Neural crest cell (in vitro differentiated cells): ENCODE results near the gene PRDM16. TPM values are rescaled to one million over a fixed set of nuclear protein-coding genes. Genes with fewer than 3 reads are reported as not detected.
A peak's percentile ranks its signal among the peaks of the same experiment; 100 is the strongest.

Source experiments
- DNase-seq: peaks from one replicate; pipeline ENCODE4 v3.0.0; 2021; ENCODE audit warnings: low read depth, mixed read lengths, low spot score
- H3K27ac Mint-ChIP-seq: one replicate; pipeline ENCODE4 v1.8.0; 2021; ENCODE audit warnings: mild to moderate bottlenecking, mixed read lengths; ENCODE audit not compliant: unreplicated experiment
- H3K27me3 Mint-ChIP-seq: 2 replicates; pipeline ENCODE4 v1.8.0; 2021; ENCODE audit warnings: low read depth, mild to moderate bottlenecking, mixed read lengths
- H3K36me3 Mint-ChIP-seq: 2 replicates; pipeline ENCODE4 v1.8.0; 2021; ENCODE audit warnings: low read depth, mild to moderate bottlenecking, mixed read lengths
- H3K4me1 Mint-ChIP-seq: 2 replicates; pipeline ENCODE4 v1.8.0; 2021; ENCODE audit warnings: mixed read lengths
- H3K4me3 Mint-ChIP-seq: one replicate; pipeline ENCODE4 v1.8.0; 2021; ENCODE audit warnings: mild to moderate bottlenecking, mixed read lengths
- H3K9me3 Mint-ChIP-seq: 2 replicates; pipeline ENCODE4 v1.8.0; 2021; ENCODE audit warnings: mixed read lengths
- CTCF ChIP-seq: fragments of 200-600 bp; sonication (generic); conservative IDR thresholded peaks from 2 replicates; pipeline ENCODE4 v1.5.0; 2021; ENCODE audit warnings: antibody characterized with exemption, mild to moderate bottlenecking
- total RNA-seq: library from RNA; stranded (reverse); gene quantifications from 2 replicates; pipeline ENCODE4 v1.2.1, GENCODE V29; 2021

PRDM16 gene
- total RNA-seq, 1 donor from 2014 or later, result 11.7 TPM

- TF ChIP-seq CTCF, result no peak
- Mint-ChIP-seq H3K4me1 (peaks cover 31% of the 10 kb centered on the region), H3K27me3 (peaks cover 72% of the 10 kb centered on the region), H3K36me3 (peaks cover 3% of the 10 kb centered on the region), H3K27ac (no peak overlapping the region), H3K4me3 (no peak overlapping the region), H3K9me3 (no peaks in the 10 kb centered on the region)
- DNase-seq, result no peak
These were observed 175.3 kb downstream of the PRDM16 start for GRCh38 chr1:3244025-3244926.

GRCh38 chr1:3244927-3245315, 175.9 kb downstream of the PRDM16 start:
- H3K27me3 Mint-ChIP-seq, result peaks cover 74% of the 10 kb centered on the region
- no peak overlapping the region for H3K27ac Mint-ChIP-seq
- no peak for TF ChIP-seq CTCF
- no peak for DNase-seq
- no peaks in the 10 kb centered on the region for H3K9me3 Mint-ChIP-seq
- H3K4me1 Mint-ChIP-seq, result peaks cover 37% of the 10 kb centered on the region
- H3K4me3 Mint-ChIP-seq, result no peak overlapping the region
- peaks cover 3% of the 10 kb centered on the region for H3K36me3 Mint-ChIP-seq

GRCh38 chr1:3245344-3245743, 176.3 kb downstream of the PRDM16 start:
- H3K36me3 Mint-ChIP-seq, result peaks cover 3% of the 10 kb centered on the region
- no peak for DNase-seq
- TF ChIP-seq CTCF, result no peak
- H3K4me1 Mint-ChIP-seq, result peaks cover 38% of the 10 kb centered on the region
- no peak overlapping the region for H3K27ac Mint-ChIP-seq
- no peak overlapping the region for H3K4me3 Mint-ChIP-seq
- peaks cover 70% of the 10 kb centered on the region for H3K27me3 Mint-ChIP-seq
- H3K9me3 Mint-ChIP-seq, result no peaks in the 10 kb centered on the region

GRCh38 chr1:3245768-3246167, 176.8 kb downstream of the PRDM16 start:
- peak overlapping the region; percentile 27 for H3K4me3 Mint-ChIP-seq
- TF ChIP-seq CTCF, result no peak
- no peak for DNase-seq
- peaks cover 42% of the 10 kb centered on the region for H3K4me1 Mint-ChIP-seq
- peaks cover 72% of the 10 kb centered on the region for H3K27me3 Mint-ChIP-seq
- no peak overlapping the region for H3K27ac Mint-ChIP-seq
- H3K36me3 Mint-ChIP-seq, result peaks cover 3% of the 10 kb centered on the region
- no peaks in the 10 kb centered on the region for H3K9me3 Mint-ChIP-seq

- Mint-ChIP-seq H3K4me3 (no peak overlapping the region), H3K9me3 (no peaks in the 10 kb centered on the region), H3K27me3 (peaks cover 73% of the 10 kb centered on the region), H3K4me1 (peaks cover 44% of the 10 kb centered on the region), H3K27ac (no peak overlapping the region), H3K36me3 (peaks cover 3% of the 10 kb centered on the region)
- TF ChIP-seq CTCF, result no peak
- no peak for DNase-seq
These were observed 177.2 kb downstream of the PRDM16 start for GRCh38 chr1:3246251-3246650.
